Activated naive CD8-positive, alpha-beta T cell (primary cell): ENCODE data around the gene BLM.

Experiments
- H3K27ac Mint-ChIP-seq: one replicate; pipeline ENCODE4 v1.8.0; 2021; ENCODE audit warnings: mixed read lengths
- H3K27me3 Mint-ChIP-seq: one replicate; pipeline ENCODE4 v1.8.0; 2021; ENCODE audit warnings: mixed read lengths
- H3K36me3 Mint-ChIP-seq: one replicate; pipeline ENCODE4 v1.8.0; 2021; ENCODE audit warnings: mixed read lengths
- H3K4me1 Mint-ChIP-seq: one replicate; pipeline ENCODE4 v1.8.0; 2021; ENCODE audit warnings: low read depth, mixed read lengths
- H3K4me3 Mint-ChIP-seq: one replicate; pipeline ENCODE4 v1.8.0; 2021; ENCODE audit warnings: mild to moderate bottlenecking, mixed read lengths
- H3K9me3 Mint-ChIP-seq: one replicate; pipeline ENCODE4 v1.8.0; 2021; ENCODE audit warnings: low read depth, mixed read lengths

BLM gene

GRCh38 chr15:90810354-90810753, 93.2 kb downstream of the BLM start:
- H3K4me1 Mint-ChIP-seq = peaks cover 14% of the 10 kb centered on the region
- no peaks in the 10 kb centered on the region for H3K9me3 Mint-ChIP-seq
- H3K27me3 Mint-ChIP-seq = no peaks in the 10 kb centered on the region
- no peak overlapping the region for H3K27ac Mint-ChIP-seq
- H3K4me3 Mint-ChIP-seq = no peak overlapping the region
- H3K36me3 Mint-ChIP-seq = peaks cover 9% of the 10 kb centered on the region

- Mint-ChIP-seq H3K9me3 (no peaks in the 10 kb centered on the region), H3K36me3 (peaks cover 7% of the 10 kb centered on the region), H3K27me3 (no peaks in the 10 kb centered on the region), H3K4me3 (no peak overlapping the region), H3K4me1 (peaks cover 25% of the 10 kb centered on the region), H3K27ac (no peak overlapping the region)
Measured at GRCh38 chr15:90812171-90812957, 95.2 kb downstream of the BLM start.

GRCh38 chr15:90812958-90813265, 95.8 kb downstream of the BLM start:
- peaks cover 6% of the 10 kb centered on the region for H3K36me3 Mint-ChIP-seq
- H3K4me1 Mint-ChIP-seq = peaks cover 29% of the 10 kb centered on the region

GRCh38 chr15:90813796-90814190, 96.6 kb downstream of the BLM start:
- Mint-ChIP-seq H3K4me3 (no peak overlapping the region), H3K27ac (no peak overlapping the region), H3K4me1 (peaks cover 35% of the 10 kb centered on the region), H3K27me3 (no peaks in the 10 kb centered on the region), H3K9me3 (no peaks in the 10 kb centered on the region), H3K36me3 (peaks cover 4% of the 10 kb centered on the region)

More at GRCh38 chr15:90812958-90813265, 95.8 kb downstream of the BLM start:
- H3K27me3 Mint-ChIP-seq = no peaks in the 10 kb centered on the region
- no peak overlapping the region for H3K27ac Mint-ChIP-seq
- no peak overlapping the region for H3K4me3 Mint-ChIP-seq
- no peaks in the 10 kb centered on the region for H3K9me3 Mint-ChIP-seq

GRCh38 chr15:90814191-90814821, 97.2 kb downstream of the BLM start:
- Mint-ChIP-seq H3K27me3 (no peaks in the 10 kb centered on the region), H3K27ac (no peak overlapping the region), H3K9me3 (no peaks in the 10 kb centered on the region), H3K4me1 (peaks cover 35% of the 10 kb centered on the region), H3K36me3 (peaks cover 4% of the 10 kb centered on the region), H3K4me3 (no peak overlapping the region)

- Mint-ChIP-seq H3K4me1 (peaks cover 35% of the 10 kb centered on the region), H3K36me3 (no peaks in the 10 kb centered on the region), H3K27ac (no peak overlapping the region), H3K9me3 (no peaks in the 10 kb centered on the region), H3K4me3 (no peak overlapping the region), H3K27me3 (no peaks in the 10 kb centered on the region)
Measured at GRCh38 chr15:90816401-90817116, 99.4 kb downstream of the BLM start.

GRCh38 chr15:90817117-90818057, 100.2 kb downstream of the BLM start:
- H3K4me3 Mint-ChIP-seq = no peak overlapping the region

GRCh38 chr15:90818251-90819210, 101.4 kb downstream of the BLM start:
- Mint-ChIP-seq H3K4me1 (peaks cover 35% of the 10 kb centered on the region), H3K27ac (peak overlapping the region; percentile 6), H3K36me3 (no peaks in the 10 kb centered on the region), H3K27me3 (no peaks in the 10 kb centered on the region), H3K4me3 (no peak overlapping the region), H3K9me3 (no peaks in the 10 kb centered on the region)

More at GRCh38 chr15:90817117-90818057, 100.2 kb downstream of the BLM start:
- no peaks in the 10 kb centered on the region for H3K36me3 Mint-ChIP-seq
- H3K27me3 Mint-ChIP-seq = no peaks in the 10 kb centered on the region
- peak overlapping the region; percentile 6 for H3K27ac Mint-ChIP-seq
- no peaks in the 10 kb centered on the region for H3K9me3 Mint-ChIP-seq
- H3K4me1 Mint-ChIP-seq = peaks cover 35% of the 10 kb centered on the region

GRCh38 chr15:90819390-90819789, 102.2 kb downstream of the BLM start:
- Mint-ChIP-seq H3K36me3 (no peaks in the 10 kb centered on the region), H3K9me3 (no peaks in the 10 kb centered on the region), H3K4me3 (no peak overlapping the region), H3K4me1 (peaks cover 29% of the 10 kb centered on the region), H3K27ac (no peak overlapping the region), H3K27me3 (no peaks in the 10 kb centered on the region)

- Mint-ChIP-seq H3K4me3 (no peak overlapping the region), H3K27ac (no peak overlapping the region), H3K36me3 (no peaks in the 10 kb centered on the region), H3K4me1 (peaks cover 27% of the 10 kb centered on the region), H3K9me3 (no peaks in the 10 kb centered on the region), H3K27me3 (no peaks in the 10 kb centered on the region)
Measured at GRCh38 chr15:90819850-90820249, 102.7 kb downstream of the BLM start.

GRCh38 chr15:90820481-90820880, 103.3 kb downstream of the BLM start:
- Mint-ChIP-seq H3K36me3 (no peaks in the 10 kb centered on the region), H3K9me3 (no peaks in the 10 kb centered on the region), H3K27ac (no peak overlapping the region), H3K27me3 (no peaks in the 10 kb centered on the region), H3K4me1 (peaks cover 21% of the 10 kb centered on the region), H3K4me3 (no peak overlapping the region)

- no peaks in the 10 kb centered on the region for H3K27me3 Mint-ChIP-seq
- H3K36me3 Mint-ChIP-seq = no peaks in the 10 kb centered on the region
- H3K4me1 Mint-ChIP-seq = peaks cover 10% of the 10 kb centered on the region
- no peak overlapping the region for H3K27ac Mint-ChIP-seq
- no peak overlapping the region for H3K4me3 Mint-ChIP-seq
- no peaks in the 10 kb centered on the region for H3K9me3 Mint-ChIP-seq
Measured at GRCh38 chr15:90822204-90822955, 105.2 kb downstream of the BLM start.

- Mint-ChIP-seq H3K4me1 (peaks cover 3% of the 10 kb centered on the region), H3K27ac (no peak overlapping the region), H3K9me3 (no peaks in the 10 kb centered on the region), H3K36me3 (no peaks in the 10 kb centered on the region), H3K4me3 (no peak overlapping the region), H3K27me3 (no peaks in the 10 kb centered on the region)
Measured at GRCh38 chr15:90823455-90823974, 106.4 kb downstream of the BLM start.
